IMR-90 (cell line): Measurements from ENCODE around the gene CLDN9. TPM values are rescaled to one million over a fixed set of nuclear protein-coding genes. Genes with fewer than 3 reads are reported as not detected.

Experiments
- ATAC-seq: fragments of 200-7000 bp; cut with Tn5 transposase; 2 replicates; pipeline ENCODE4 v1.9.1; 2020; ENCODE audit warnings: low read depth, mild to moderate bottlenecking, moderate library complexity
- BruUV-seq: library from RNA; stranded (reverse); fragments of 400-500 nt; replicated peaks from 2 replicates; lab custom pipeline; 2021; lab: Mats Ljungman, UMichigan
- CTCF ChIA-PET: fragments of 300-600 bp; formaldehyde crosslinking; extraction: SDS; loops from one replicate; lab custom pipeline; 2021; ENCODE audit warnings: antibody characterized with exemption; lab: Yijun Ruan, JAX
- POLR2A ChIA-PET: fragments of 300-600 bp; sonication (Branson Sonifier 250); formaldehyde crosslinking; loops from one replicate; lab custom pipeline; 2022; ENCODE audit warnings: antibody characterized with exemption; ENCODE audit not compliant: unreplicated experiment; lab: Charles Lee
- DNase-seq: peaks from one replicate; pipeline ENCODE4 v3.0.0; 2013
- H2AFZ ChIP-seq: replicated peaks from 2 replicates; pipeline ENCODE3; 2013; ENCODE audit warnings: low read length, mild to moderate bottlenecking; ENCODE audit not compliant: poor library complexity
- H2AK5ac ChIP-seq: 2 replicates; pipeline ENCODE4 v1.6.1; 2013; ENCODE audit warnings: low read depth, low read length, inconsistent platforms
- H2AK9ac ChIP-seq: replicated peaks from 2 replicates; pipeline ENCODE3; 2013; ENCODE audit warnings: mild to moderate bottlenecking, low read depth, low read length, moderate library complexity; ENCODE audit not compliant: poor library complexity
- H2BK120ac ChIP-seq: 2 replicates; pipeline ENCODE4 v1.6.1; 2013; ENCODE audit warnings: low read depth, low read length, inconsistent platforms
- H2BK15ac ChIP-seq: 3 replicates; pipeline ENCODE4 v1.6.1; 2013; ENCODE audit warnings: low read depth, low read length, inconsistent platforms
- H2BK20ac ChIP-seq: 2 replicates; pipeline ENCODE4 v1.6.1; 2013; ENCODE audit warnings: low read depth, mild to moderate bottlenecking, inconsistent platforms, low read length, moderate library complexity
- H2BK5ac ChIP-seq: 2 replicates; pipeline ENCODE4 v1.6.1; 2013; ENCODE audit warnings: mild to moderate bottlenecking, low read depth, low read length, inconsistent platforms; ENCODE audit not compliant: poor library complexity, severe bottlenecking
- H3K14ac ChIP-seq: replicated peaks from 2 replicates; pipeline ENCODE4 v1.6.1; 2013; ENCODE audit warnings: low read depth, low read length, inconsistent platforms
- H3K18ac ChIP-seq: 2 replicates; pipeline ENCODE4 v1.6.1; 2013; ENCODE audit warnings: low read depth, low read length, control low read depth
- H3K23ac ChIP-seq: 2 replicates; pipeline ENCODE4 v1.6.1; 2013; ENCODE audit warnings: low read depth, low read length, inconsistent platforms
- H3K27ac ChIP-seq: 2 replicates; pipeline ENCODE4 v1.5.1; 2013; ENCODE audit warnings: mild to moderate bottlenecking, control low read depth, low read length; ENCODE audit not compliant: insufficient read depth
- H3K27me3 ChIP-seq: 2 replicates; pipeline ENCODE4 v1.6.1; 2013; ENCODE audit warnings: low read length; ENCODE audit not compliant: control insufficient read depth, insufficient read depth
- H3K36me3 ChIP-seq: 2 replicates; pipeline ENCODE4 v1.6.1; 2013; ENCODE audit warnings: low read length, mixed read lengths; ENCODE audit not compliant: control insufficient read depth, insufficient read depth
- H3K4ac ChIP-seq: 2 replicates; pipeline ENCODE4 v1.6.1; 2013; ENCODE audit warnings: low read depth, low read length, inconsistent platforms
- H3K4me1 ChIP-seq: 2 replicates; pipeline ENCODE4 v1.6.1; 2013; ENCODE audit warnings: low read length, mixed read lengths; ENCODE audit not compliant: control insufficient read depth, insufficient read depth
- H3K4me2 ChIP-seq: 2 replicates; pipeline ENCODE4 v1.6.1; 2013; ENCODE audit warnings: low read depth, mild to moderate bottlenecking, control low read depth, low read length, moderate library complexity
- H3K4me3 ChIP-seq: 2 replicates; pipeline ENCODE4 v1.5.1; 2013; ENCODE audit warnings: low read depth, mild to moderate bottlenecking, control low read depth, low read length, moderate library complexity; ENCODE audit not compliant: insufficient read depth
- H3K56ac ChIP-seq: 2 replicates; pipeline ENCODE4 v1.6.1; 2013; ENCODE audit warnings: low read length, inconsistent platforms; ENCODE audit not compliant: insufficient read depth; ENCODE audit errors: extremely low read depth
- H3K79me1 ChIP-seq, 2 experiments: 2 replicates each; pipeline ENCODE4 v1.6.1; 2013; ENCODE audit warnings: low read length in 2 of 2, inconsistent platforms in 1 of 2, low read depth in 1 of 2
- H3K9ac ChIP-seq: 2 replicates; pipeline ENCODE4 v1.6.1; 2013; ENCODE audit warnings: low read depth, low read length, control low read depth
- H3K9me1 ChIP-seq: 2 replicates; pipeline ENCODE4 v1.6.1; 2013; ENCODE audit warnings: low read length, inconsistent platforms; ENCODE audit not compliant: insufficient read depth
- H3K9me3 ChIP-seq: 2 replicates; pipeline ENCODE4 v1.6.1; 2013; ENCODE audit warnings: low read length; ENCODE audit not compliant: control insufficient read depth, insufficient read depth
- H4K20me1 ChIP-seq: 2 replicates; pipeline ENCODE4 v1.6.1; 2013; ENCODE audit warnings: low read length, inconsistent platforms; ENCODE audit not compliant: insufficient read depth
- H4K5ac ChIP-seq: 2 replicates; pipeline ENCODE4 v1.6.1; 2013; ENCODE audit warnings: mild to moderate bottlenecking, low read depth, low read length, control low read depth
- H4K8ac ChIP-seq, 2 experiments: 2 replicates each; pipeline ENCODE4 v1.6.1; 2013; ENCODE audit warnings: low read depth in 2 of 2, low read length in 2 of 2, control low read depth in 1 of 2, inconsistent platforms in 1 of 2
- H4K91ac ChIP-seq: 2 replicates; pipeline ENCODE4 v1.6.1; 2013; ENCODE audit warnings: low read depth, low read length, inconsistent platforms; ENCODE audit not compliant: insufficient read depth
- RCOR1 ChIP-seq: IDR thresholded peaks from 2 replicates; pipeline ENCODE4 v1.6.1; 2012; ENCODE audit warnings: mild to moderate bottlenecking, low read length, improper control_type of control experiment; ENCODE audit not compliant: insufficient replicate concordance
- RFX5 ChIP-seq: IDR thresholded peaks from 2 replicates; pipeline ENCODE4 v1.8.0; 2012; ENCODE audit warnings: low read depth, mild to moderate bottlenecking, low read length, moderate library complexity
- WGBS, 2 experiments: methylation state at CpG; one replicate each; pipeline versions ENCODE4 v1.1.5 to v1.1.7; 2013; ENCODE audit warnings: missing lambda C conversion rate in 2 of 2; ENCODE audit not compliant: insufficient read length in 1 of 2; ENCODE audit errors: extremely low coverage in 2 of 2; 5-methylcytosine and 5-hydroxymethylcytosine counted together
- dilution Hi-C: fragments of 300-500 bp; cut with HindIII; formaldehyde crosslinking; loops from one replicate; pipeline ENCODE4 v1.14.3; 2018; ENCODE audit warnings: low sequenced_read_pairs; ENCODE audit not compliant: unreplicated experiment
- in situ Hi-C: fragments of 300-500 bp; cut with MboI; formaldehyde crosslinking; loops from 3 replicates; pipeline ENCODE4 v1.14.3; 2019; ENCODE audit warnings: low sequenced_read_pairs, inconsistent platforms, mixed read lengths
- intact Hi-C: fragments of 100-400 bp; cut with micrococcal nuclease; formaldehyde crosslinking; loops from 2 replicates; pipeline ENCODE4 v1.10.0; 2022
- polyA plus RNA-seq, 3 experiments: library from polyadenylated mRNA; depleted of rRNA; stranded (reverse); fragments of >200 nt; gene quantifications; 2 replicates each; pipeline ENCODE4 v1.2.3, GENCODE V29; 2012; ENCODE audit warnings: low replicate concordance in 1 of 3
- total RNA-seq: library from RNA; depleted of rRNA; stranded (reverse); fragments of >200 nt; gene quantifications from 2 replicates; pipeline ENCODE4 v1.2.3, GENCODE V29; 2012

Gene CLDN9
- total and polyA plus RNA-seq, 2 of the 4 experiments (the other 2 are of a cell fraction), result 0.05 TPM; not detected in 1

DNA sequence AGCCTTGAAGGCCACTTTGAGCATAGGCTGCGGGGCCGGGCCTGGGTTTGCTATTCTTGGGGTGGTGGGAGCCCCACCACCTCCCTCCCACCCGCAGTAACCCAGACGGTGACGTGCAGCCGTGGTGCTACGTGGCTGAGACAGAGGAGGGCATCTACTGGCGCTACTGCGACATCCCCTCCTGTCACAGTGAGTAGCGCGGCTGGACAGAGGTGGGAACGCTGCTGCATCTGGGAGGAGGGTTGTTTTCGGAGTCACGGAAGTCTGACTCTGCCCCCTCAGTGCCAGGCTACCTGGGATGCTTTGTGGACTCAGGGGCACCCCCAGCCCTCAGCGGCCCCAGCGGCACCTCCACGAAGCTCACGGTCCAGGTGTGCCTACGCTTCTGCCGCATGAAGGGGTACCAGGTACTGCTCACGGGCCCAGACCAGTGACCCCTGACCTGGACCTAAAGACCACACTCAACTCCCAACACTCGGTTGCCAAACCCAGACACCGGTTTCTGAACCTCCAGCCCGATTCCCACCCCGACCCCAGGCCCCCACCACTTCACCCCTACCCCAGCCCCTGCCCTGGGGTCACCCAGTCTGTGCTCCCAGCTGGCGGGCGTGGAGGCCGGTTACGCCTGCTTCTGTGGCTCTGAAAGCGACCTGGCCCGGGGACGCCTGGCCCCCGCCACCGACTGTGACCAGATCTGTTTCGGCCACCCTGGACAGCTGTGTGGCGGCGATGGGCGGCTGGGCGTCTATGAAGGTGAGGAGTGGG, 46.5 kb upstream of the CLDN9 start:
- no TSS peak for BruUV-seq
- no peak for DNase-seq
- Histone ChIP-seq H3K4me3 (no peak overlapping the region), H3K4me1 (peaks cover 7% of the 10 kb centered on the region; the same call in 1 of the 2 replicates), H2AK9ac (no peak overlapping the region), H3K27me3 (peaks cover 52% of the 10 kb centered on the region), H3K4ac (no peak overlapping the region), H3K4me2 (no peak overlapping the region), H4K8ac (no peak overlapping the region), H2BK20ac (no peak overlapping the region), H2AK5ac (no peak overlapping the region), H2BK5ac (no peak overlapping the region), H2AFZ (no peak overlapping the region), H3K79me1 (peaks cover 5 to 19% of the 10 kb centered on the region in 2 experiments; a peak in 3 of 4 replicates), H3K27ac (no peak overlapping the region), H3K14ac (no peak overlapping the region), H2BK15ac (no peak overlapping the region), H3K56ac (no peak overlapping the region), H3K9me1 (peaks cover 17% of the 10 kb centered on the region), H3K36me3 (no peaks in the 10 kb centered on the region), H3K23ac (no peak overlapping the region), H4K91ac (no peak overlapping the region), H3K9me3 (no peaks in the 10 kb centered on the region; the same call in 1 of the 2 replicates), H4K5ac (no peak overlapping the region), H2BK120ac (no peak overlapping the region), H3K9ac (no peak overlapping the region), H3K18ac (no peak overlapping the region), H4K20me1 (peaks cover 32% of the 10 kb centered on the region)
- dilution Hi-C loops, result no loop called here
- ATAC-seq, result no peak
- WGBS, 2 experiments, result 66% methylated on average over 13 of the region's 39 CpGs; no CpG with 5 or more reads in 1 of the 2 experiments
- ChIA-PET POLR2A (no interaction called here), CTCF (no interaction called here)
- in situ Hi-C loops, result no loop called here
- intact Hi-C loops, result no loop called here
- TF ChIP-seq RFX5, result no peak
- no peak for TF ChIP-seq RCOR1
